Ishikawa (cell line): ENCODE results near the gene POLR3A.

Experiments
- CREB1 ChIP-seq: IDR thresholded peaks from 2 replicates; pipeline ENCODE4 v1.6.1; 2012; ENCODE audit warnings: low read depth
- EP300 ChIP-seq: IDR thresholded peaks from 2 replicates; pipeline ENCODE4 v1.6.1; 2012; ENCODE audit warnings: borderline replicate concordance
- FOXM1 ChIP-seq: IDR thresholded peaks from 2 replicates; pipeline ENCODE4 v1.6.1; 2012; ENCODE audit warnings: low read depth, borderline replicate concordance
- NFIC ChIP-seq: IDR thresholded peaks from 2 replicates; pipeline ENCODE4 v1.6.1; 2012
- REST ChIP-seq: IDR thresholded peaks from 2 replicates; pipeline ENCODE4 v1.6.1; 2012; ENCODE audit warnings: low read depth, mild to moderate bottlenecking
- TAF1 ChIP-seq: IDR thresholded peaks from 2 replicates; pipeline ENCODE4 v1.6.1; 2012; ENCODE audit warnings: low read depth, mild to moderate bottlenecking
- ZBTB7A ChIP-seq: IDR thresholded peaks from 2 replicates; pipeline ENCODE4 v1.6.1; 2012; ENCODE audit warnings: low read depth

GRCh38 chr10:78029269-78030226 lies at the start of gene POLR3A:
- TF ChIP-seq TAF1, result peak; percentile 92
- no peak for TF ChIP-seq ZBTB7A
- peak; percentile 36; the same call in 1 of the 2 replicates for TF ChIP-seq FOXM1
- no peak for TF ChIP-seq NFIC
- peak; percentile 36; the same call in 1 of the 2 replicates for TF ChIP-seq EP300
- no peak for TF ChIP-seq REST
- TF ChIP-seq CREB1, result 0 out of 2 replicates have a peak, but pooled peaks have one; percentile 32
